ENCODE data around the gene ZNFX1. TPM values are rescaled to one million over a fixed set of nuclear protein-coding genes. Genes with fewer than 3 reads are reported as not detected.

The ZNFX1 gene
- total and polyA plus RNA-seq, 9 of the 15 experiments (the other 6 are each of a cell fraction or from before 2014, with no cell fraction given) = 3.8 to 13.8 (median 10.3) TPM

DNA sequence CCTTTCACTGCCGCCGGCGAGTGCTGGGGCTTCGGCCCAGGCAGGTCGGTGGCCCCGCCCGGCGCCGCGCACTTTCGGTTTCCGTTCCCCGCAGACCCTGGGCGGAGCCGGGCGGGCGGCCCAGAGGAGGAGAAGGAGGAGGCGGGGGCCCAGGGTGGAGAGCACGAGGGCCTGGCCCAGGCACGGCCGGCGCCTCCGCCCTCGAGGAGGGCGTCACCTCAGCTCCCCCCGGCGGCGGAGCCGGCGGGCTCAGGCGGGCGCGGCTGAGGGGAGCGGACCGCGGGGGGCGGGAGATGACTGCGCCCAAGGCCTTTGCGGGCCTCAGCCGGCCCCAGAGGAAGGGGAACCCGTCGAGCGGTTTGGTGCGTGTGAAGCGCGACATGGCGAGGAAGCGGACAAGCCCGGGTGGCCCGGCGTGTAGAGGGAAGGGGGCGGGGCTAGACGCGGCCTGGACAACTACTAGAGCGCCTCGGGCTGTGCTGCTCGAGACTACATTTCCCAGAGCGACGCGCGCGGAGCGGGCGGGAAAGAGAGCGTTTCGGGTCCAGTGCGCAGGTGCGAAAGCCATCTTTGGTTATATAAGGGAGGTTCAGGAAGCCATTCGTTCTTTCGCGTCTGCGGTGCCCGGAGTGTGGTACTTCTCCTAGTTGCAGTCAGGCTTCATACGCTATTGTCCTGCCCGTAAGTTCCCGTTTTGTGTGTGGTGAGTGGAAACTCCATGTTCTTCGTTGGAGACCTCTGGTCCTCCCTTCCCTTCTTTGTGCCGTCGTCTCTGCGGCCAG is at the start of gene ZNFX1 (continued):
- TF ChIP-seq, protein P1, sequence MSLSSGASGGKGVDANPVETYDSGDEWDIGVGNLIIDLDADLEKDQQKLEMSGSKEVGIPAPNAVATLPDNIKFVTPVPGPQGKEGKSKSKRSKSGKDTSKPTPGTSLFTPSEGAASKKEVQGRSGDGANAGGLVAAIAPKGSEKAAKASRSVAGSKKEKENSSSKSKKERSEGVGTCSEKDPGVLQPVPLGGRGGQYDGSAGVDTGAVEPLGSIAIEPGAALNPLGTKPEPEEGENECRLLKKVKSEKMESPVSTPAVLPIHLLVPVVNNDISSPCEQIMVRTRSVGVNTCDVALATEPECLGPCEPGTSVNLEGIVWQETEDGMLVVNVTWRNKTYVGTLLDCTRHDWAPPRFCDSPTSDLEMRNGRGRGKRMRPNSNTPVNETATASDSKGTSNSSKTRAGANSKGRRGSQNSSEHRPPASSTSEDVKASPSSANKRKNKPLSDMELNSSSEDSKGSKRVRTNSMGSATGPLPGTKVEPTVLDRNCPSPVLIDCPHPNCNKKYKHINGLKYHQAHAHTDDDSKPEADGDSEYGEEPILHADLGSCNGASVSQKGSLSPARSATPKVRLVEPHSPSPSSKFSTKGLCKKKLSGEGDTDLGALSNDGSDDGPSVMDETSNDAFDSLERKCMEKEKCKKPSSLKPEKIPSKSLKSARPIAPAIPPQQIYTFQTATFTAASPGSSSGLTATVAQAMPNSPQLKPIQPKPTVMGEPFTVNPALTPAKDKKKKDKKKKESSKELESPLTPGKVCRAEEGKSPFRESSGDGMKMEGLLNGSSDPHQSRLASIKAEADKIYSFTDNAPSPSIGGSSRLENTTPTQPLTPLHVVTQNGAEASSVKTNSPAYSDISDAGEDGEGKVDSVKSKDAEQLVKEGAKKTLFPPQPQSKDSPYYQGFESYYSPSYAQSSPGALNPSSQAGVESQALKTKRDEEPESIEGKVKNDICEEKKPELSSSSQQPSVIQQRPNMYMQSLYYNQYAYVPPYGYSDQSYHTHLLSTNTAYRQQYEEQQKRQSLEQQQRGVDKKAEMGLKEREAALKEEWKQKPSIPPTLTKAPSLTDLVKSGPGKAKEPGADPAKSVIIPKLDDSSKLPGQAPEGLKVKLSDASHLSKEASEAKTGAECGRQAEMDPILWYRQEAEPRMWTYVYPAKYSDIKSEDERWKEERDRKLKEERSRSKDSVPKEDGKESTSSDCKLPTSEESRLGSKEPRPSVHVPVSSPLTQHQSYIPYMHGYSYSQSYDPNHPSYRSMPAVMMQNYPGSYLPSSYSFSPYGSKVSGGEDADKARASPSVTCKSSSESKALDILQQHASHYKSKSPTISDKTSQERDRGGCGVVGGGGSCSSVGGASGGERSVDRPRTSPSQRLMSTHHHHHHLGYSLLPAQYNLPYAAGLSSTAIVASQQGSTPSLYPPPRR (CRISPR knock-in tag; IDR thresholded peaks at IDR 0.05; ENCODE audit: borderline replicate concordance) = 0 out of 2 replicates have a peak, but pooled peaks have one; percentile 18
- TF ChIP-seq, protein P2, sequence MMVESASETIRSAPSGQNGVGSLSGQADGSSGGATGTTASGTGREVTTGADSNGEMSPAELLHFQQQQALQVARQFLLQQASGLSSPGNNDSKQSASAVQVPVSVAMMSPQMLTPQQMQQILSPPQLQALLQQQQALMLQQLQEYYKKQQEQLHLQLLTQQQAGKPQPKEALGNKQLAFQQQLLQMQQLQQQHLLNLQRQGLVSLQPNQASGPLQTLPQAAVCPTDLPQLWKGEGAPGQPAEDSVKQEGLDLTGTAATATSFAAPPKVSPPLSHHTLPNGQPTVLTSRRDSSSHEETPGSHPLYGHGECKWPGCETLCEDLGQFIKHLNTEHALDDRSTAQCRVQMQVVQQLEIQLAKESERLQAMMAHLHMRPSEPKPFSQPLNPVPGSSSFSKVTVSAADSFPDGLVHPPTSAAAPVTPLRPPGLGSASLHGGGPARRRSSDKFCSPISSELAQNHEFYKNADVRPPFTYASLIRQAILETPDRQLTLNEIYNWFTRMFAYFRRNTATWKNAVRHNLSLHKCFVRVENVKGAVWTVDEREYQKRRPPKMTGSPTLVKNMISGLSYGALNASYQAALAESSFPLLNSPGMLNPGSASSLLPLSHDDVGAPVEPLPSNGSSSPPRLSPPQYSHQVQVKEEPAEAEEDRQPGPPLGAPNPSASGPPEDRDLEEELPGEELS (CRISPR knock-in tag; IDR thresholded peaks at IDR 0.05; ENCODE audit: borderline replicate concordance) = no peak
- TF ChIP-seq SPI1 (IDR thresholded peaks at IDR 0.05; ENCODE audit: borderline replicate concordance, low read depth, low read length) (0 out of 2 replicates have a peak, but pooled peaks have one; percentile 6), HDAC8 (tag; IDR thresholded peaks at IDR 0.05) (peak; percentile 74; the same call in 1 of the 2 replicates), RBBP5 (IDR thresholded peaks at IDR 0.05; ENCODE audit: borderline replicate concordance, insufficient read depth, low read length, poor library complexity, severe bottlenecking) (peak; percentile 78), RCOR1 (IDR thresholded peaks at IDR 0.05; ENCODE audit: borderline replicate concordance in 1 of 2, low read depth in 2 of 2, low read length in 2 of 2) (0 out of 4 replicates have a peak, but pooled peaks of 1 of the 2 experiments have one; percentile 32), SETDB1 (IDR thresholded peaks at IDR 0.05; ENCODE audit: low read length) (no peak), ZNF584 (CRISPR knock-in tag; IDR thresholded peaks at IDR 0.05; ENCODE audit: low read depth) (no peak)
- TF ChIP-seq, protein P3, sequence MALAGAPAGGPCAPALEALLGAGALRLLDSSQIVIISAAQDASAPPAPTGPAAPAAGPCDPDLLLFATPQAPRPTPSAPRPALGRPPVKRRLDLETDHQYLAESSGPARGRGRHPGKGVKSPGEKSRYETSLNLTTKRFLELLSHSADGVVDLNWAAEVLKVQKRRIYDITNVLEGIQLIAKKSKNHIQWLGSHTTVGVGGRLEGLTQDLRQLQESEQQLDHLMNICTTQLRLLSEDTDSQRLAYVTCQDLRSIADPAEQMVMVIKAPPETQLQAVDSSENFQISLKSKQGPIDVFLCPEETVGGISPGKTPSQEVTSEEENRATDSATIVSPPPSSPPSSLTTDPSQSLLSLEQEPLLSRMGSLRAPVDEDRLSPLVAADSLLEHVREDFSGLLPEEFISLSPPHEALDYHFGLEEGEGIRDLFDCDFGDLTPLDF (CRISPR knock-in tag; IDR thresholded peaks at IDR 0.05) = peak; percentile 98
- TF ChIP-seq, protein P4, sequence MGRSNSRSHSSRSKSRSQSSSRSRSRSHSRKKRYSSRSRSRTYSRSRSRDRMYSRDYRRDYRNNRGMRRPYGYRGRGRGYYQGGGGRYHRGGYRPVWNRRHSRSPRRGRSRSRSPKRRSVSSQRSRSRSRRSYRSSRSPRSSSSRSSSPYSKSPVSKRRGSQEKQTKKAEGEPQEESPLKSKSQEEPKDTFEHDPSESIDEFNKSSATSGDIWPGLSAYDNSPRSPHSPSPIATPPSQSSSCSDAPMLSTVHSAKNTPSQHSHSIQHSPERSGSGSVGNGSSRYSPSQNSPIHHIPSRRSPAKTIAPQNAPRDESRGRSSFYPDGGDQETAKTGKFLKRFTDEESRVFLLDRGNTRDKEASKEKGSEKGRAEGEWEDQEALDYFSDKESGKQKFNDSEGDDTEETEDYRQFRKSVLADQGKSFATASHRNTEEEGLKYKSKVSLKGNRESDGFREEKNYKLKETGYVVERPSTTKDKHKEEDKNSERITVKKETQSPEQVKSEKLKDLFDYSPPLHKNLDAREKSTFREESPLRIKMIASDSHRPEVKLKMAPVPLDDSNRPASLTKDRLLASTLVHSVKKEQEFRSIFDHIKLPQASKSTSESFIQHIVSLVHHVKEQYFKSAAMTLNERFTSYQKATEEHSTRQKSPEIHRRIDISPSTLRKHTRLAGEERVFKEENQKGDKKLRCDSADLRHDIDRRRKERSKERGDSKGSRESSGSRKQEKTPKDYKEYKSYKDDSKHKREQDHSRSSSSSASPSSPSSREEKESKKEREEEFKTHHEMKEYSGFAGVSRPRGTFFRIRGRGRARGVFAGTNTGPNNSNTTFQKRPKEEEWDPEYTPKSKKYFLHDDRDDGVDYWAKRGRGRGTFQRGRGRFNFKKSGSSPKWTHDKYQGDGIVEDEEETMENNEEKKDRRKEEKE (IDR thresholded peaks at IDR 0.05; ENCODE audit: borderline replicate concordance in 1 of 2, control insufficient read depth in 1 of 2, low read depth in 2 of 2, low read length in 1 of 2) = 0 out of 4 replicates have a peak, but pooled peaks of 1 of the 2 experiments have one; percentile 24
